Cardiac muscle cell (in vitro differentiated cells and primary cell): ENCODE data around the gene ARL17A. TPM values are rescaled to one million over a fixed set of nuclear protein-coding genes. Genes with fewer than 3 reads are reported as not detected.
"Not testable (repeated sequence)": the region's sequence is repeated elsewhere in the genome, so short reads cannot be mapped to it uniquely, and the experiment has no call there.

Experiments used
- DNase-seq, 2 donors: peaks; one replicate each; pipeline versions ENCODE4 v3.0.0 to v3.0.0-alpha.2; 2010 to 2017; ENCODE audit warnings: low read depth in 1 of 2, low spot score in 1 of 2
- H3K27ac ChIP-seq: fragments of 200-600 bp; sonication (generic); 2 replicates; pipeline ENCODE4 v1.5.1; 2016
- H3K27me3 ChIP-seq: fragments of 200-600 bp; sonication (generic); 2 replicates; pipeline ENCODE4 v1.6.0; 2016; ENCODE audit warnings: control low read depth
- H3K36me3 ChIP-seq: fragments of 200-600 bp; sonication (generic); 2 replicates; pipeline ENCODE4 v1.5.1; 2016; ENCODE audit warnings: control low read depth
- H3K4me1 ChIP-seq: fragments of 200-600 bp; sonication (generic); 2 replicates; pipeline ENCODE4 v1.8.1; 2017; ENCODE audit warnings: low read depth, mild to moderate bottlenecking, mixed run types
- H3K4me3 ChIP-seq: fragments of 200-600 bp; sonication (generic); 2 replicates; pipeline ENCODE4 v1.5.1; 2016; ENCODE audit warnings: mild to moderate bottlenecking
- H3K9me3 ChIP-seq: fragments of 200-600 bp; sonication (generic); 2 replicates; pipeline ENCODE4 v1.5.1; 2017; ENCODE audit warnings: low read depth, mild to moderate bottlenecking, control low read depth
- polyA plus RNA-seq: library from polyadenylated mRNA; unstranded; fragments of >200 nt; fragmentation: Nextera tagmentation; extraction: Ambion mirVana; gene quantifications from 2 replicates; pipeline ENCODE4 v1.2.1, GENCODE V29; 2016
- total RNA-seq: library from RNA; depleted of rRNA; stranded (reverse); fragments of >200 nt; gene quantifications from 2 replicates; pipeline ENCODE4 v1.2.3, GENCODE V29; 2016

The ARL17A gene
- total and polyA plus RNA-seq, 2 experiments from 2014 or later: 19.6 to 30.4 TPM

- H3K27ac ChIP-seq, H3K4me1 ChIP-seq, DNase-seq: not testable (repeated sequence)
These were observed 11.0 kb upstream of the ARL17A start, which contains the start of gene NSF for GRCh38 chr17:46590157-46591146. Gene NSF, plus strand, starts transcription at chr17:46590669. Its CDS starts 107 bp downstream, at chr17:46590776.

GRCh38 chr17:46585444-46585843, 6.0 kb upstream of the ARL17A start:
- not testable (repeated sequence) for DNase-seq, H3K27me3 ChIP-seq, H3K36me3 ChIP-seq, H3K9me3 ChIP-seq, H3K4me3 ChIP-seq, H3K4me1 ChIP-seq, H3K27ac ChIP-seq

More at GRCh38 chr17:46590157-46591146, 11.0 kb upstream of the ARL17A start, which contains the start of gene NSF:
- not testable (repeated sequence) for H3K9me3 ChIP-seq, H3K27me3 ChIP-seq, H3K36me3 ChIP-seq, H3K4me3 ChIP-seq

- H3K36me3 ChIP-seq, H3K4me1 ChIP-seq, H3K27me3 ChIP-seq, DNase-seq, H3K9me3 ChIP-seq, H3K27ac ChIP-seq, H3K4me3 ChIP-seq: not testable (repeated sequence)
These were observed 591 bp upstream of the ARL17A start for GRCh38 chr17:46580082-46580481.

GRCh38 chr17:46571796-46572195, 7.7 kb downstream of the ARL17A start:
- not testable (repeated sequence) for DNase-seq, H3K4me1 ChIP-seq, H3K9me3 ChIP-seq, H3K4me3 ChIP-seq, H3K27me3 ChIP-seq, H3K27ac ChIP-seq, H3K36me3 ChIP-seq

- not testable (repeated sequence) for H3K27ac ChIP-seq, H3K36me3 ChIP-seq, DNase-seq, H3K9me3 ChIP-seq, H3K4me1 ChIP-seq, H3K27me3 ChIP-seq, H3K4me3 ChIP-seq
These were observed 12.5 kb downstream of the ARL17A start for GRCh38 chr17:46566980-46567379.

- not testable (repeated sequence) for H3K4me1 ChIP-seq, DNase-seq, H3K9me3 ChIP-seq, H3K4me3 ChIP-seq, H3K36me3 ChIP-seq, H3K27ac ChIP-seq, H3K27me3 ChIP-seq
These were observed 13.2 kb downstream of the ARL17A start for GRCh38 chr17:46566284-46566683.

- DNase-seq, H3K27me3 ChIP-seq, H3K36me3 ChIP-seq, H3K9me3 ChIP-seq, H3K4me3 ChIP-seq, H3K4me1 ChIP-seq, H3K27ac ChIP-seq: not testable (repeated sequence)
These were observed 19.4 kb downstream of the ARL17A start for GRCh38 chr17:46560048-46560447.

- DNase-seq, H3K27me3 ChIP-seq, H3K9me3 ChIP-seq, H3K4me3 ChIP-seq, H3K36me3 ChIP-seq, H3K4me1 ChIP-seq, H3K27ac ChIP-seq: not testable (repeated sequence)
These were observed 20.3 kb downstream of the ARL17A start for GRCh38 chr17:46559155-46559554.

GRCh38 chr17:46548607-46549006, 30.9 kb downstream of the ARL17A start:
- not testable (repeated sequence) for H3K27ac ChIP-seq, H3K36me3 ChIP-seq, H3K4me1 ChIP-seq, DNase-seq, H3K4me3 ChIP-seq, H3K9me3 ChIP-seq, H3K27me3 ChIP-seq

GRCh38 chr17:46534716-46535115, 44.8 kb downstream of the ARL17A start:
- not testable (repeated sequence) for DNase-seq, H3K9me3 ChIP-seq, H3K27ac ChIP-seq, H3K4me3 ChIP-seq, H3K27me3 ChIP-seq, H3K4me1 ChIP-seq, H3K36me3 ChIP-seq

- not testable (repeated sequence) for H3K36me3 ChIP-seq, DNase-seq, H3K27ac ChIP-seq, H3K4me1 ChIP-seq, H3K27me3 ChIP-seq, H3K9me3 ChIP-seq, H3K4me3 ChIP-seq
These were observed 67.3 kb downstream of the ARL17A start, which contains the start of gene LRRC37A2 for GRCh38 chr17:46512168-46512567. Gene LRRC37A2, plus strand, starts transcription at chr17:46512468. Its CDS starts 245 bp downstream, at chr17:46512713.

GRCh38 chr17:46505896-46506295, 73.6 kb downstream of the ARL17A start:
- H3K36me3 ChIP-seq, H3K27me3 ChIP-seq, H3K4me3 ChIP-seq, H3K9me3 ChIP-seq, H3K4me1 ChIP-seq, H3K27ac ChIP-seq, DNase-seq: not testable (repeated sequence)

- not testable (repeated sequence) for H3K36me3 ChIP-seq, H3K27ac ChIP-seq, H3K9me3 ChIP-seq, DNase-seq, H3K4me1 ChIP-seq, H3K27me3 ChIP-seq, H3K4me3 ChIP-seq
These were observed 79.9 kb downstream of the ARL17A start for GRCh38 chr17:46499437-46500139.

- not testable (repeated sequence) for H3K4me3 ChIP-seq, H3K27me3 ChIP-seq, H3K36me3 ChIP-seq, DNase-seq, H3K4me1 ChIP-seq, H3K9me3 ChIP-seq, H3K27ac ChIP-seq
These were observed 87.5 kb downstream of the ARL17A start for GRCh38 chr17:46492021-46492420.
